Kasumi-1 (cell line): ENCODE measurements around the gene CLDN34.

ENCODE experiments used
- DNase-seq, 2 experiments: peaks; one replicate each; lab custom pipeline; 2025; lab: John Stamatoyannopoulos, UW

Gene CLDN34

DNA sequence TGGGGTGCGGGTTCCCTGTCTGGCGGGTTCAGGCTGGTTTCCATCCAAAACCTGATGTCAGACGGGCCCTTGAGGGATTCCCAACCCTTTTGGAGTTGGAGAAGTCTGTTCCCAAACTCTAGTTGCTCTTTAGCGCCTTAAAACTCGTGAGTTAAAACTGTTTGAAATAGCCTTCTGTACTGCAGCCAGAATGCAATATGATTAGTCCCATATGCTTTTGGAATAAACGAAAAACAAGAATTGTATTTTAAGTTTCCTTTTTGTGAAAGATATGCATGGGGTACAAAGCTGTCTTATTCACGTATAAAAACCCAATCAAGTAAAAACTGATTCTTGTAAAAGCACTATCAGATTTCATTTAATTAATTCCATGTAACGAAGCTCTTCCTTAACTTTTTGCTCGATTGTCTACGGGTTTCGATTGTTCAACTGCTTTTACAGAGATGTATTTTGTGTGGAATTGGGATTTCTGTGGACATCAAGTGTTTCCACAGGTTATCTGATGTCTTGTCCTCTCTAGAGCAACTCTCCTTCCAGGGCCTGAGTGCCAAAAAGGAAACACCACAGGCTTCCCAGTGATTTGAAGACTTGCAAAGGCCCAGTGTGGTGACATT is 49.5 kb downstream of the CLDN34 start:
- DNase-seq = no peak

DNA sequence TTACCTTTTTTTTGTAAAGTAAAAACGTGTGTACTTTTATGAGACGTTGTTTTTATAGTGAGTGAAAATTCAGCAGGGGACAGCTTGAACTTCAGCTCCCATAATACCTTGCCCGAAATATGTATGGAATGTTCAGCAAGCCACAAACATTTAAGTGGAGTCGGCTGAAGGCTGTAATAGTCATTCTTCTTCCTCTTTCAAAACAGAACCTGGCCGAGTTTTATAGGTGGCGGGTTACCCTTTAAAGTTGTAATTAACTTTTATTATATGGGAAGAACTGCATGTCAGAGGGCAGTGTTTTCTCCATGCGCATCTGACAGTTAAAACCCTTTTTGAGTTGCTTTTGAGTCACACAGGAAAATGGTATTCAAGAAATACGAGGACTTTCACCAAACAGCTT is 50.7 kb downstream of the CLDN34 start:
- peak; percentile 33 to 38 for DNase-seq
